GM13976 (cell line): ENCODE measurements around the gene CLDN15.
"Not testable (repeated sequence)": the region's sequence is repeated elsewhere in the genome, so short reads cannot be mapped to it uniquely, and the experiment has no call there.

Source experiments
- DNase-seq: peaks from one replicate; pipeline ENCODE4 v3.0.0; 2012; ENCODE audit warnings: low spot score
- in situ Hi-C: fragments of 300-500 bp; cut with MboI; formaldehyde crosslinking; loops from one replicate; pipeline ENCODE4 v1.12.0; 2022; ENCODE audit warnings: low sequenced_read_pairs, mixed read lengths, inconsistent platforms; ENCODE audit not compliant: unreplicated experiment
- TF ChIP-seq, protein P1 (sequence below): IDR thresholded peaks from 2 replicates; pipeline ENCODE4 v1.5.1; 2012; ENCODE audit warnings: borderline replicate concordance, mild to moderate bottlenecking; ENCODE audit not compliant: insufficient read depth; ENCODE audit errors: extremely low read depth, missing control alignments, control extremely low read depth

CLDN15 gene

DNA sequence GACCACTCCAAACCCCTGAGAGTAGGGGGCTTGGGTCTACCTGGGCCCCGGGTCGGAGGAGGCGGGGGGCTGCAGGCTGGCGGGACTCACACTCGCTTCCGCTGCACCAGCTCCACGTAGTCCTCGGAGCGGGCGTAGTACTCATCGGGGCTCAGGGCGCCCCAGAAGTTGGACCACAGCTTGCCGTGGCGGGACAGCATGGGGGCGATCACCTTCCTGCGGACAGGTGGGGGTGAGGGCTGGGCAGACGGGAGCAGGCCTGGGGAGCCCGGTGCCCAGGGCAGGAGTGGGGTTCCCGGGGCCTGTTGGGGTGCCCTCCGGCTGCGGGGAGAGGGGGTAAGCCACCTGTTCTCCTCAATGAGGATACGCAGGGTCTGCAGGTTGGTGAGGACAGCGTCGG is 26.1 kb downstream of the CLDN15 start:
- in situ Hi-C loops = no loop called here
- no peak for DNase-seq
- TF ChIP-seq, protein P1, sequence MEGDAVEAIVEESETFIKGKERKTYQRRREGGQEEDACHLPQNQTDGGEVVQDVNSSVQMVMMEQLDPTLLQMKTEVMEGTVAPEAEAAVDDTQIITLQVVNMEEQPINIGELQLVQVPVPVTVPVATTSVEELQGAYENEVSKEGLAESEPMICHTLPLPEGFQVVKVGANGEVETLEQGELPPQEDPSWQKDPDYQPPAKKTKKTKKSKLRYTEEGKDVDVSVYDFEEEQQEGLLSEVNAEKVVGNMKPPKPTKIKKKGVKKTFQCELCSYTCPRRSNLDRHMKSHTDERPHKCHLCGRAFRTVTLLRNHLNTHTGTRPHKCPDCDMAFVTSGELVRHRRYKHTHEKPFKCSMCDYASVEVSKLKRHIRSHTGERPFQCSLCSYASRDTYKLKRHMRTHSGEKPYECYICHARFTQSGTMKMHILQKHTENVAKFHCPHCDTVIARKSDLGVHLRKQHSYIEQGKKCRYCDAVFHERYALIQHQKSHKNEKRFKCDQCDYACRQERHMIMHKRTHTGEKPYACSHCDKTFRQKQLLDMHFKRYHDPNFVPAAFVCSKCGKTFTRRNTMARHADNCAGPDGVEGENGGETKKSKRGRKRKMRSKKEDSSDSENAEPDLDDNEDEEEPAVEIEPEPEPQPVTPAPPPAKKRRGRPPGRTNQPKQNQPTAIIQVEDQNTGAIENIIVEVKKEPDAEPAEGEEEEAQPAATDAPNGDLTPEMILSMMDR = no peak

DNA sequence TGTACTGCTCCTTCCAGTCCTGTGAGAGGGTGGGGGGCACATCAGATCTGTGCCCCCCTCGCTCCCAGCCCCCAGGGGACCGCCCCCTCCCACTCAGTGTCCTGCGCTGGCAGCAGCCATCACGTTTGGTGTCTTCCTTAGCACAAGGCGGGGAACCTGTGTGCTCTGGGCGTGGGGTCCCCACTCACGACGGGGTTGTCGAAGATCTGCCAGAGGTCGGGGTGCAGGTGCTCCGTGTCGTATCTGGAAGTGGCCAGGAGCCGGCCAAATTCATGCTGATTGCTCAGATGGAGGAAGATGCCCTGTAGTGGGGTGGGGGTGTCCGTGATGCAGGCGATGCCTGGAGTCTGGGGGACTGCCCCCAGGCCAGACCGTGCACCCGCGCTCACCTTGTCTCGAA is 27.5 kb downstream of the CLDN15 start:
- TF ChIP-seq, protein P1 = no peak
- no peak for DNase-seq
- in situ Hi-C loops = no loop called here

DNA sequence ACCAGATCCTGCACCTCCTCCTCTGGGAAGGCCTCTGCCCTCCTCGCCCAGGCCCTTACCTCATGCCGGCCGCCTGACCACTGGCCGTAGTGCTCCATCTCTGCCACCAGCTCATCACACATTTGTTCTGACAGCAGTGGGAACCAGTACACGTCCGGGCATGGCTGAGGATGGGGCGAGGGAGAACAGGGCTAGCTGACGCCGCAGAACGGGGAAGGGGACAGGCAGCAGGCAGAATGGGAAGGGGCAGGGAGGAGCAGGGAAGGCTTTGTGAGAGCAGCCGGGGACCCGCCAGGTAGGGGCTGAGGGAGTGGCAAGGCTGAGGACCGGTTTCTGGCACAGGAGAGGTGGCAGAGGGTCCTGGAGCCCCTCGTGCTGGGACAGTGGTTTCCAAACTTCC is 28.8 kb downstream of the CLDN15 start:
- no peak for DNase-seq
- TF ChIP-seq, protein P1 = no peak
- in situ Hi-C loops = no loop called here

DNA sequence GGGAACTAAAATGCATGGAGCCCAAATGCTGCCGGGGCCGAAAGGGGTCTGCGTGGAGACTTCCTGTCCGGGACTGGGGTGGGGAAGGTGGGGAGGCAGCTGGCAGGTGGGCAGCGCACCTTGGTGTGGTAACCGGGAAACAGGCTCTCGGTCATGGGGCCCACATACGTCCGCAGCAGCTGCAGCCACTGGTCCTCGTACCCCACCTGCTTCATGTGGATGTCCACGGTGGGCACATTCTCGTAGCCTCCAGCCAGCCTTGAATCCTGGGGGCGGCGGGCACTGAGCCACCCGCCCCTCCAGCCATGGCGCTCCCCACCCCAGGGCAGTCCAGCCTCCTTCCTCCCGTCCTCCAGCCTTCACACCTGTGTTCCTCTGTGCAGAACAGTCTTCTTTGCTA is 30.1 kb downstream of the CLDN15 start:
- DNase-seq = no peak
- in situ Hi-C loops = no loop called here
- TF ChIP-seq, protein P1 = no peak

DNA sequence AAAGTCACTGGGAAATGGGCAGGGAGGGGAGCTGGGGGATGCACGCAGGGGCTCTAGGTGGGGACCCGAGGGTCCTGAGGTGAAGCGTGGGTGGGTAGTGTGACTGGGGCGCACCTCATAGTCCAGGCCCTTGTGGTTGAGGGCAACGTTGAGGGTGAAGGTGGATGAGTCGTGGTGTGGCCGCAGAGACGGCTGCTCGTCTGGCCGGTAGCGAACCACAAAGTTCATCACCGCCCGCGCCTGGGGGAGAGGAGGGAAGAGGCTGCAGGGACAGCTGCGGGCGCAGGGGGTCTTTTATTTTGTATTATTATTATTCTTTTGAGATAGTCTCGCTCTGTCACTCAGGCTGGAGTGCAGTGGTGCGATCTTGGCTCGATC is 30.9 kb downstream of the CLDN15 start:
- in situ Hi-C loops = no loop called here
- DNase-seq = no peak
- TF ChIP-seq, protein P1 = no peak

DNA sequence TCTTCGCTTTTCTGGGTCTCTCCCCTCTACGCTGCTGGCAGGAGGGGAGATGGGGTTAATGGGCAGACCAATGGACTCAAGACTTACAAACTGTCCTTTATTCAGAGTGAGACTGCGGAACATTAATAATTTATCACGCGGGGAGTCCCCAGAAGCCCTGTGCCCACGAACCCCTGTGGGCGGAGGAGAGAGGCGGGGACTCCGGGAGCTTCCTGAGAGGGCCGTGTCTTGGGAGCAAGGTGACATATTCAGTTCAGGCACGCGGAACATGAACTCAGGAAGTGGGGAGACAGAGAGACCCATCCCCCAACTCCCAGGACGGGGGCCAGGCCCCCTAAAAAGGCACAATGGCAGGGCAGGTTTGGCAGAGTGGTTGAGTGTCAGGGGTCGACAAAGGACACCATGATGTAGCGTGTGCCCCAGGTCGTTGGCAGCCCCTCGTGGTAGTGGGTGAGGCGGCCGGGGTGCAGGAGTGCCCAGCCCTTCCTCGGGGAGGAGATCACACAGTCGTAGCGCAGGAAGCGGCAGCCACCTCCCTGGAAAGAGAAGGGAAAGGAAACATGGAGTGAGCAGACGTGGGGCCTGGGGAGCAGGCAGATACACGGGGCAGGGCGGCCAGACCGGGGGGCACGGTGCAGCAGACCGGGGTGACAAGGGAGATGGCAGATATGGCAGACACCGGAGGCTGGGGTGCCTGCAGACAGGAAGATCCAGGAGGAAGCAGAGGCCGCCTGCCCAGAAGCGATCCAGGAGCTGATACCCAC is 31.5 kb downstream of the CLDN15 start:
- TF ChIP-seq, protein P1 = no peak
- in situ Hi-C loops = no loop called here
- no peak for DNase-seq

DNA sequence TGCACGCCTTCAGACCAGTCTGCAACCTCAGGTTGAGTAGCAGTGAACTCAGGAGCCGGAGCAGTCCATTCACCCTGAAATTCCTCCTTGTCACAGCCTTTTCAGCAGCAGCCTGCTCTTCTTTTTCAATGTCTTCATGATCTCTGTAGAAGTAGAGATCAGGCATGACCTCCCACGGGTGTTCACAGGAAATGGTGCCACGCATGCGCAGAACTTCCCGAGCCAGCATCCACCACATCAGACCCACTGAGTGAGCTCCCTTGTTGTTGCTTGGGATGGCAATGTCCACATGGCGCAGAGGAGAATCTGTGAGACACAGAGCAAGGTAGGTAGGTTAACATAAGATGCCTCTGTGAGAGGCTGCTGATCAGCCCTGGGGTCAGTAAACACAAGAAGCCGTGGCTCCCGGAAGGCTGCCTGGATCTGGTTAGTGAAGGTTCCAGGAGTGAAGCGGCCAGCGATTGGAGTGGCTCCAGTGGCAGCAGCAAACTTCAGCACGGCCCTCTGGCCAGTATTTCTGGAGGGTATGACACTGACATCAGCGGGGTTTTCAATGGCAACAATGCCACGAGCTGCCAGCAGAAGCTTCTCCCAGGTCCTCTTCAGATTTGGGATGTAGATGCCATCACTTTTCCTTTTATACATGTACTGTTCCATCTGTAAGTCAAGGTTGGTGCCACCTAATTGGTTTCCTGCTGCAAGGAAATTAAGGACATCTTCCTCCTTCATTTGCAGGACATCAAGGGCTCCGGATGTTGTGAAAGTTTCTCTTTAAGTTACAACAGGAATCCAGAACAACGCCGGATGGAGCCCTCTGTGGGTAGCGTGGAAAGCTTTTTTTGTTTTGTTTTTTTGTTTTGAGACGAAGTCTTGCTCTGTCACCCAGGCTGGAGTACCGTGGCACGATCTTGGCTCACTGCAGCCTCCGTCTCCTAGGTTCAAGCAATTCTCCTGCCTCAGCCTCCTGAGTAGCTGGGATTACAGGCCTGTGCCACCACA is 33.6 kb downstream of the CLDN15 start:
- DNase-seq, in situ Hi-C loops: not testable (repeated sequence)
